Effector memory CD4-positive, alpha-beta T cell (primary cell): ENCODE measurements around the gene IRGM.
A peak's percentile ranks its signal among the peaks of the same experiment; 100 is the strongest.
"Not testable (repeated sequence)": the region's sequence is repeated elsewhere in the genome, so short reads cannot be mapped to it uniquely, and the experiment has no call there.

Source experiments
- DNase-seq, 3 donors: peaks; one replicate each; pipeline ENCODE4 v3.0.0-alpha.2; 2020
- H3K27ac ChIP-seq: 2 replicates; pipeline ENCODE4 v1.7.0; 2013; ENCODE audit warnings: mild to moderate bottlenecking, low read length, moderate library complexity; ENCODE audit not compliant: insufficient read depth, poor library complexity, severe bottlenecking
- H3K27me3 ChIP-seq: replicated peaks from 2 replicates; pipeline ENCODE4 v1.7.0; 2013; ENCODE audit warnings: mild to moderate bottlenecking, low read length; ENCODE audit not compliant: insufficient read depth, control insufficient read depth, poor library complexity, severe bottlenecking
- H3K36me3 ChIP-seq: 2 replicates; pipeline ENCODE4 v1.7.0; 2013; ENCODE audit warnings: mild to moderate bottlenecking, low read length, moderate library complexity; ENCODE audit not compliant: control insufficient read depth, insufficient read depth
- H3K4me1 ChIP-seq: 2 replicates; pipeline ENCODE4 v1.7.0; 2013; ENCODE audit warnings: low read length, mild to moderate bottlenecking; ENCODE audit not compliant: control insufficient read depth, insufficient read depth, poor library complexity, severe bottlenecking
- H3K4me3 ChIP-seq: 2 replicates; pipeline ENCODE4 v1.7.0; 2013; ENCODE audit warnings: low read length, low read depth, mild to moderate bottlenecking; ENCODE audit not compliant: insufficient read depth, poor library complexity, severe bottlenecking
- H3K9me3 ChIP-seq: 2 replicates; pipeline ENCODE4 v1.7.0; 2013; ENCODE audit warnings: mild to moderate bottlenecking, low read length, moderate library complexity; ENCODE audit not compliant: control insufficient read depth

The IRGM gene

GRCh38 chr5:150836703-150837102, 9.6 kb upstream of the IRGM start:
- Histone ChIP-seq H3K4me3 (no peak overlapping the region), H3K9me3 (no peaks in the 10 kb centered on the region), H3K27me3 (no peaks in the 10 kb centered on the region), H3K36me3 (no peaks in the 10 kb centered on the region), H3K4me1 (no peaks in the 10 kb centered on the region), H3K27ac (no peak overlapping the region)
- no peak for DNase-seq

- H3K36me3 ChIP-seq, H3K27me3 ChIP-seq, DNase-seq, H3K4me1 ChIP-seq, H3K27ac ChIP-seq, H3K9me3 ChIP-seq, H3K4me3 ChIP-seq: not testable (repeated sequence)
Measured at GRCh38 chr5:150845185-150845859, 999 bp upstream of the IRGM start.

GRCh38 chr5:150846654-150847333, 473 bp downstream of the IRGM start:
- Histone ChIP-seq H3K36me3 (no peaks in the 10 kb centered on the region), H3K9me3 (no peaks in the 10 kb centered on the region), H3K4me3 (peak overlapping the region; percentile 16), H3K27ac (peak overlapping the region; percentile 48), H3K27me3 (no peaks in the 10 kb centered on the region), H3K4me1 (no peaks in the 10 kb centered on the region)
- peak; percentile 30 to 49 (median 46) for DNase-seq

GRCh38 chr5:150847334-150847695, 994 bp downstream of the IRGM start:
- H3K36me3 ChIP-seq, result no peaks in the 10 kb centered on the region
- no peaks in the 10 kb centered on the region for H3K4me1 ChIP-seq
- H3K27me3 ChIP-seq, result no peaks in the 10 kb centered on the region
- no peak overlapping the region for H3K4me3 ChIP-seq
- H3K27ac ChIP-seq, result no peak overlapping the region
- no peaks in the 10 kb centered on the region for H3K9me3 ChIP-seq
- DNase-seq, result no peak

- Histone ChIP-seq H3K4me1 (no peaks in the 10 kb centered on the region), H3K4me3 (no peak overlapping the region), H3K9me3 (no peaks in the 10 kb centered on the region), H3K27me3 (no peaks in the 10 kb centered on the region), H3K27ac (no peak overlapping the region), H3K36me3 (no peaks in the 10 kb centered on the region)
- DNase-seq, result no peak
Measured at GRCh38 chr5:150848271-150848670, 1.9 kb downstream of the IRGM start.

GRCh38 chr5:150851039-150851438, 4.7 kb downstream of the IRGM start:
- no peak for DNase-seq

GRCh38 chr5:150853561-150853960, 7.2 kb downstream of the IRGM start:
- no peak overlapping the region for H3K4me3 ChIP-seq
- H3K27ac ChIP-seq, result no peak overlapping the region
- H3K36me3 ChIP-seq, result no peaks in the 10 kb centered on the region
- no peak for DNase-seq
- no peaks in the 10 kb centered on the region for H3K4me1 ChIP-seq
- H3K27me3 ChIP-seq, result no peaks in the 10 kb centered on the region
- no peaks in the 10 kb centered on the region for H3K9me3 ChIP-seq

More at GRCh38 chr5:150851039-150851438, 4.7 kb downstream of the IRGM start:
- no peaks in the 10 kb centered on the region for H3K36me3 ChIP-seq
- no peak overlapping the region for H3K27ac ChIP-seq
- H3K9me3 ChIP-seq, result no peaks in the 10 kb centered on the region
- H3K27me3 ChIP-seq, result no peaks in the 10 kb centered on the region
- H3K4me1 ChIP-seq, result no peaks in the 10 kb centered on the region
- H3K4me3 ChIP-seq, result no peak overlapping the region

GRCh38 chr5:150856700-150857099, 10.4 kb downstream of the IRGM start:
- not testable (repeated sequence) for H3K36me3 ChIP-seq, H3K4me1 ChIP-seq, DNase-seq, H3K4me3 ChIP-seq, H3K27me3 ChIP-seq, H3K27ac ChIP-seq, H3K9me3 ChIP-seq

GRCh38 chr5:150860246-150860821, 14.0 kb downstream of the IRGM start:
- Histone ChIP-seq H3K27ac (no peak overlapping the region), H3K4me1 (no peaks in the 10 kb centered on the region), H3K9me3 (no peaks in the 10 kb centered on the region), H3K36me3 (no peaks in the 10 kb centered on the region), H3K27me3 (no peaks in the 10 kb centered on the region), H3K4me3 (no peak overlapping the region)
- no peak for DNase-seq

- Histone ChIP-seq H3K4me3 (no peak overlapping the region), H3K27ac (no peak overlapping the region)
- no peak for DNase-seq
Measured at GRCh38 chr5:150862070-150862469, 15.7 kb downstream of the IRGM start.

More at GRCh38 chr5:150862070-150862469, 15.7 kb downstream of the IRGM start:
- no peaks in the 10 kb centered on the region for H3K27me3 ChIP-seq
- no peaks in the 10 kb centered on the region for H3K9me3 ChIP-seq
- H3K36me3 ChIP-seq, result no peaks in the 10 kb centered on the region
- H3K4me1 ChIP-seq, result no peaks in the 10 kb centered on the region
